Kidney glomerular epithelial cell (primary cell): ENCODE data around the gene DOK1.
A peak's percentile ranks its signal among the peaks of the same experiment; 100 is the strongest.

Experiments used
- DNase-seq: peaks from one replicate; lab custom pipeline; 2025; lab: John Stamatoyannopoulos, UW

Gene DOK1

DNA sequence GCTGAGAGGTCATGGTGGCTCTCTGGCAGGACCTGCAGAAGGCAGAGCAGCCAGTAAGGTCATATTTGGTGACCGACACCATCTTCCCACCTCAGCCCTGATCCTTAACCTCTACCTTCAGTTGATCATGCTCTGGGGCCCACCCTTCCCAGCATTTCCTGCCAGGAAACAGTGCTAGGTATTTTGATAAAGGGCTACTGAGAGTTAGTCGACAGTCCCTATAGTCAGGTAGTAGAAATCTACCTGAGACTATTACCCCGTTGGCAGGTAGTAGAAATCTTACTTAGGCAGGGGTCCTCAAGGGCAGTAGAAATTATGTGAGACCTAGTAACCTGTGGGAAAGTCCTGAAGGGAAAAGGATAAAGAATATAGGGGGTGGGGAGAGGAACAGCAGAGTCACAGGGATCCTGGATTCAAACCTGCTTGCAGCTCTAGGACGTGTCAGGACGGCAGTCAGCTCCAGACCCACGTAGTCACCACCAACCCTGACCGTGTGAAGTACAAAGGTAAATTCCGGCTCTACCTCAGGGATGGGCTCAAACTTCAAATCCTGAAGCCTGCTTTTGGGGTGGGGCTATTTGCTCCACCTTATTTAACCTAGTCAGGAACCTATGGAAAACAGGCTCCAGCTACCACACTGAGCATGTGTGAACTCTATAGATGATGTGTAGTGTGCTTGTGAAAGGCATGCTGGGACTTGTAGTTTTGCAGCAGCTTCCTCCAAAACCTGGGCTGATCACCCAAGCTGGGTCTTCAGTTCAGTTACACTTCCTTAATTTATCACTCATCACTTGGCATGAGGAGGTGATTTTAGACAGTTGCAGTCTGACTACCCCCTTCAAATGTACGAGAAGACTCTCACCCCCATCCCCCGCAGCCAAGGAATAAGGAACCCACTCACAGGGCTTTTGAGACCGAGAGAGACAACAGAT is 28.5 kb upstream of the DOK1 start, which contains the start of gene DQX1:
Gene DQX1 (minus strand): TSS at position 515 of the 932 bp plus-strand sequence. CDS start 502 bp downstream, at position 13.
- DNase-seq: no peak

DNA sequence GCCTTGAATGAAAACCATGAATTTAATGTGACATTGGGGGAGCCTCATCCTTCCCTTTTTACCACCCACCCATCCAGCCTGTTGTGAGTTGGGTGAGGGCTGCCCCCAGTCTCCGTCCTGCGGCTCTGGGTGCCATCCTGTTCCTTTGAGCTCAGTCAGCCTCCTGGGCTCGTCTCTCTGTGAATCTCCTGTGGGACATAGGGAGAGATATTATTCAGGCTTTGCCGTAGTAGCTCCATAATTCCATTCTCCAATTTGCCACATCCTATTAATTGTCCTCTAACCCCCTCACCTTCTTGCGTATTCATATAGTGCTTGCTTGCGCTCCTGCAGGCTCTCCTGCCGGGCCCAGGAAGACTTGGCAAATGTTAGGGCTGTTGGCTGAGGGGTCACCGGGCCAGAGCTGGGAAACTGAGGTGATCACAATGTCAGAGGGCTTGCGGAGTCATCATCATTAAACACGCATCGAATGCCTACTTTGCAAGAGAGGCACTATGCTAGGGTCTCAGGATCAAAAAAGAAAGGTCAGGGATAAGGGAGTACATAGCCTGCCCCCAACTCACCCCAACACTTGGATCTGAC is 27.8 kb upstream of the DOK1 start:
- no peak for DNase-seq

DNA sequence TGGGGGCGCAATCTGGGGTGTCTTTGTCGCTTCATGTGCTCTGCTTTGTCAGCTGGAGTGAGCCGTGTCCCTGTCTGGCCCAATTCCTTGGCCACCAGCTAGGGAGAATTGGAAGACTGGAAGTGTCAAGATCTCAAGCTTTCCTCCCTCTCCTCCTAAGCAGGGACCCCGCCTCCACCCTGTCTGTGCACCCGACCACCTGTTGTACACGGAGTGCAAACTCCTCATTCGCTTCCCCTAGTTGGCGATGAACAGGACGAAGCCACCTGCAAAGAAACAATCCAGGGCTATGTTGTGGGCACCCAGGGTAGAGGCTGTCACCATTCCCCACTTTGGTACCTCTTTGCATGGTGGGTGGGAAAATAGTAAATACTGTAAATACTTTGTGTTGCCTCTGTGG is 26.8 kb upstream of the DOK1 start:
- no peak for DNase-seq

DNA sequence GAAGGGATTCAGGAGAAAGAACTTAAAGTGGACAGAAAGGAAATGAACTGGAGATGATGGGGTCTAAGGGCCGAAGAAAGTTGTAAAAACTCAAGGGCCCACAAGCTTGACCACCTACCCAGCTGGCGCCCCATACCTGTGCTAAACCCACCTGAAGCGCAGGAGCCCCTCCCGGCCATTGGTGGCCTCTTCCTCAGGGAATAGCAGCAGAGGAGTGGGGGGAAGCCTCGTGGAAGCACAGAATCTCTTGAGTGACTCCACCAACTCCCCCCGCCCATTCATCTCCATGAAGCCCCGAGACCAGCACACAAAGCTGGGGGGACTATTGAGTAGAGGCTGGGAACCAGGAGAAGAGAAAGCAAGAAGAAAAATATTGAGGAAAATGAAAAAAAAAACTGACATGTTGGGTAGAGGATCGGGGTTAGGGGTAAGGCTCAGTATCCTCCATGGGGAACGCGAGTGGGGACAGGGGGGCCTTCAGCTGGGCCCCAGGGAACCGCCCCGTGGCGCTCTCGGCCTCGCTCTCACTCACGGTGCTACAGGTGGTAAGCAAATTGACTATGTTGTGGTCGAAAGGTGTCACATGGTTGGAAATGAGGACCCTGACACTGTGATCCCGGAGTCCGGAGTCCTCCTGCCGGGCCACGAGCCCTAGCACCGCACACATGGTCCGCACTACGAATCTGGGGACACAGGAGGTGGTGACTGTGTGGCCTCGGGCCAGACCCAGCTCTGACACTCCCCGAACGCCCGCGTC is 25.7 kb upstream of the DOK1 start:
- DNase-seq: no peak

DNA sequence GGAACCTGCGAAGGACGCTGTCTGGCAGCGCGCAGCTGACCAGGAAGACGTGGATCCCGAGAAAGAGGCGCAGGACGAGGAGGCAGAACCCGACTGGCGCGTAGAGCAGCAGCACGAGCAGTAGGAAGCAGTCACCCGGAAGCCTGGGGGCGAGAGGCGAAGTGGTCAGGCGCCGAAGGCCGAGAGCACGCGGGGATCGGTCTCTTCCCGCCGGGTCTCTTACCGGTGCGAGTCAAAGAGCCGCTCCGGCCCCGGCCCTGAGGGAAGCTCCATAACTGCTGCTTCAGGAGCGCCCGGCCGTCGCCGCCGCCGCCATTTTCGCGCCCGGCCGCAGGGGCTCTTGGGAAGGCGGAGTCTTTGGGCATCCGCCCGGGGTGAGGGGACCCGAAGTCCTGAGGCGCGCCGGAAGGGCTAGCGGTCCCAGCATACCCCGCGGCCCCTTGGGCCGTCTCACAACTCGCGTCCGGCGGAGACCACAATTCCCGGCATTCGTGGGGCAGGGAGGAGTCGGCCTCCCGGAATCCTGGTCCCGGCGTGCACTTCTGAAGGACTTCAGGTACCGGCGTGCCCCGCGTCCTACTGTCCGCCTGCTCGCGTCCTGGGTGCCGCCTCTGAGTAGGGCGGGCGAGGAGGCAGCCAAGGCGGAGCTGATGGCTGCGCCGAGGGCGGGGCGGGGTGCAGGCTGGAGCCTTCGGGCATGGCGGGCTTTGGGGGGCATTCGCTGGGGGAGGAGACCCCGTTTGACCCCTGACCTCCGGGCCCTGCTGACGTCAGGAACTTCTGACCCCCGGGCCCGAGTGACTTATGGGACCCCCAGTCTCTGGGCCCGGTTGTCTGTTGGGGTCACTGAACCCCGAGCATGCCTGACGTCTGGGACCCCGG is 24.9 kb upstream of the DOK1 start, which contains the start of the genes AUP1 and HTRA2:
Gene AUP1 (minus strand): TSS at position 350 of the 882 bp plus-strand sequence. CDS start 77 bp downstream, at position 273.
Gene HTRA2 (plus strand): TSS at position 577 of the 882 bp plus-strand sequence. CDS start 74 bp downstream, at position 651.
- peak; percentile 96 for DNase-seq

DNA sequence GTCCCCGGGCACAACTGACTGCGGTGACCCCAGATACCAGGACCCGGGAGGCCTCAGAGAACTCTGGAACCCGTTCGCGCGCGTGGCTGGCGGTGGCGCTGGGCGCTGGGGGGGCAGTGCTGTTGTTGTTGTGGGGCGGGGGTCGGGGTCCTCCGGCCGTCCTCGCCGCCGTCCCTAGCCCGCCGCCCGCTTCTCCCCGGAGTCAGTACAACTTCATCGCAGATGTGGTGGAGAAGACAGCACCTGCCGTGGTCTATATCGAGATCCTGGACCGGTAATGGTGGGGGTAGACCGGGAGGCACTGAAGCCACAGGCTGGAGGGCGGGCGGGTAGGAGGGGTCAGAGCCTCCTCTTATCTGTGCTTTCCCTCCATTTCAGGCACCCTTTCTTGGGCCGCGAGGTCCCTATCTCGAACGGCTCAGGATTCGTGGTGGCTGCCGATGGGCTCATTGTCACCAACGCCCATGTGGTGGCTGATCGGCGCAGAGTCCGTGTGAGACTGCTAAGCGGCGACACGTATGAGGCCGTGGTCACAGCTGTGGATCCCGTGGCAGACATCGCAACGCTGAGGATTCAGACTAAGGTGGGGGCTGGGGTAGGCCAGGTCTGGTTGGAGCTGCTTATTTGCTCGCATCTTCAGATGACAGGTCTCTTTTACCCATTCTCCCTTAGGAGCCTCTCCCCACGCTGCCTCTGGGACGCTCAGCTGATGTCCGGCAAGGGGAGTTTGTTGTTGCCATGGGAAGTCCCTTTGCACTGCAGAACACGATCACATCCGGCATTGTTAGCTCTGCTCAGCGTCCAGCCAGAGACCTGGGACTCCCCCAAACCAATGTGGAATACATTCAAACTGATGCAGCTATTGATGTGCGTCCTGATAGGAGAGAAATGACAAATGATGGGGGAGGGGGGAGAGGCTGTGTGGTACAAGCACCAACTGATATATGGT is 24.0 kb upstream of the DOK1 start:
- DNase-seq: no peak

DNA sequence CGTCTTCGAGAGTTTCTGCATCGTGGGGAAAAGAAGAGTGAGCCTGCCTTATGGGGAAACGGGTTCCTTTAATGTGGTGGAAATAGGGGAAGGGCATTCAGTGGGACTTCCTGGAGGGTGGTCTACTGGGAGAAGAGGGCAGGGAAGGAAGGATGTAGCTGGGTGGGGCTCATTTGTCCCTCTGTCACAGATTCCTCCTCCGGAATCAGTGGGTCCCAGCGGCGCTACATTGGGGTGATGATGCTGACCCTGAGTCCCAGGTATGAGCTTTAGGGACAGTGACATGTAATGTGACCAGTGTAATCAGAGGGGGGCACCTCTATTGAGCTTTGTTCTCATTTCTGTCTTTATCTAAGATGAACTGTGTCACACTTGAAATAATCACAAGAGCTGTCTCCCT is 22.9 kb upstream of the DOK1 start:
- DNase-seq: no peak

DNA sequence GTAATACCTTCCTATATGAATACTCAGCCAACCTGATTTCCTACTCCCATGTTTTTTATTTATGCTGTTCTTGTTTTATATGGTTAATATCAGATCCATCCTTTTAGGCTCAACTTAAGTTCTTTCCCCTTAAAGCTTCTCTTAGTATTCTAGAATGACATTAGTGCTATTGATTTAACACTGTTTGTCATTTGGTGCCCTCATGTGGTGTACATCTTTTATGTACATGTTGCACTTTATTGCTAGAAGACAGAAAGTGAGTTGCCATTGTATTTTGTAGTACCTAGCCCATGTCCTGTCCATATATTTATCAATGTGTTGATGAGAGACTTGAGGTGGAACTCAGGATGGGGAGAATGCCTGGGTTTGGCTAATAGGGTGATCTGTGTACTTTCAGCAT is 22.3 kb upstream of the DOK1 start:
- DNase-seq: peak; percentile 7

DNA sequence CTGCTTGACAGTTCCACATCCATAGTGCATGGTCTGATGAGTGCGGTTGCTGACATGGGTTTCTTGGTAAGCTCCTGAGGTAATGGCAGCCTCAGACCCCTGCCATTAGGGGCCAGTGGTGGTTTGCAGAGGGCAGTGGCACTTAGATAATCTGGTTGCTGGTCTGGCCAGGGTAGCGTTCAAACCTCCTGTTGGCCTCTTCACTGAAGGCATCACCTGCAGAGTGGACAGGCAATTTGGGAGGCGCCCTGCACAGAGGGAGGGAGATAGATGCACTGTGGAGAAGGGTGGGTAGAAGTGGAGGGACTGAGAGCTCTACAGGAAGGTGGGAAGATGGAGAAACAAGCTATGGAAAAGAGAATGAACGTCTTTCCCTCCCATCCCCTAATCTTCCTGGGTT is 21.1 kb upstream of the DOK1 start:
- DNase-seq: no peak

DNA sequence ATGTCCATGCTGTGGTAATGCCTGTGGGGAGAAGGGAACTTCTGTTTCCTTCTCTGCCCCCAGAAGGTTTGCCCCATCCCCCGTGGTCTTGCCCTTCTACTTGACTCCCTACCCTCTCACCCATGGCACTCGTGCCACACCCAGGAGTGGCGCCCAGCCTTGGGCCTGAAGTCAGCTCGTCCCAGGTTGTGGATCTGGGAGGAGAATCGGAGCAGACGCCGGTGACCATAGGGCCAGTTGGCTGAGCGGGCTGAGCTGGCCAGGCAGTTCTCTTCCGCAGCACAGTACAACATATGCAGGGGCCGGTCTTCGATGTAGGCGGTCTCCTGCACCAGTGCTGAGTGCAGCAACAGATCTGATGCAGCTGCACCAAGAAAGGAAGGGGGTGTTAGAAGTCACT is 20.1 kb upstream of the DOK1 start:
- DNase-seq: no peak

DNA sequence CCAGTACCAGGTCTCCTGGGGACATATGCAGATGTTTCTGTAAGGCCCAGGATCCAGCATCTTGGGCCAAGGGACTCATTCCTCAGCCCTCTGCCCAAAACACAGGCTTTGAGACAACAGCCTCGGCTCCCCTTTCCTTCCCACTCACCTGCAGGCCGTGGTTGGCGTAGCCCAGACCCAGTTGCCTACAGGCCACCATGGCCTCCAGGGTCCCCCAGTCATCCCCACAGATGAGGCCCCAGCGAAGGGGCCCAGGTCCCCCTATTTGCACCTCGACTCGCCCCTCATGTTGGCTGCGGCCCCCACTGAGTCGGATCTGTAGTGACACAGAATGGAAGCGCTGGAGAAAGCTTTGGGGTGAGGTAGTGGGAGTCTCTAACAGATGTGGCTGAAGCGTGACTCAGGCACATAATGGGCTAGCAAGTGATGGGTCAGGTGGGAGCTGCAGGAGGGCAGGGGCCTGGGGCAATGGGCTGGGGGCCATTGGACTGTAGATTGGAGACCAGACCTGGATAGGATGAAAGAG is 19.0 kb upstream of the DOK1 start:
- DNase-seq: no peak

DNA sequence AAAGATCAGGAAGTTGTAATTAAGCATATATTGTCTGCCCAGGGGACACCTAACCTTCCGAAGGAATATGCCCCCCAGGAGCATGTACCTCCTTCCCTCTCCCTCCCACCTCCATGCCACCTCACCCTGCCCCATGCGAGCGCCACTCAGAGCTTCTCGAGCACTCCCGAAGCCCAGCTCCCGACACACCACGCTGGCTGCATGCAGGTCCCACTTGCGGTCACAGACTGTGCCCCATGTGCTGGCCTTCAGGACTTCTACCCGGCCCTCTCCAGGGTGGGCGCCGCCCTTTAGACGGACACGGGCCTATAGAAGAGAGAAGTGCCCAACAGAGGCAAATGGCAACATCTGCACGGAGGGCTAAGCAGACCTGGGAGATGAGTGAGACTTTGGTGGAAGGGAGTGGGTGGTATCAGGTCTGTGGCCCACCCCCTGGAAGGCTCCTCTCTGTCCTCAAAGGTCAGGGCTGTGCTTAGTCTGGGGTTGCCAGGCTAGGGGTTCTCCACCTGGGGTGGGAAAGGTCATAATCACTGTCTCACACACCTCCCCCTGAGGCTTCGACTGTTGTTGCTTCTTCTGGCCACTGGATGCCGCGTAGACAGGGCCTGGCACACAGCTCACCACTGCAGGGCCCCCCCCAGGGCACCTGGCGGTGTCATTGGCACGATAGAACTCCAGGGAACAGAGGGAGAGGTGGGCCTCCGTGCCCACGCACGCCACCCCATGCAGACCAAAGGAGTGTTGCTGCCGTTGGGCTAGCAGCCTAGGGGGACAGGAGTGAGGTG is 18.2 kb upstream of the DOK1 start:
- DNase-seq: no peak

DNA sequence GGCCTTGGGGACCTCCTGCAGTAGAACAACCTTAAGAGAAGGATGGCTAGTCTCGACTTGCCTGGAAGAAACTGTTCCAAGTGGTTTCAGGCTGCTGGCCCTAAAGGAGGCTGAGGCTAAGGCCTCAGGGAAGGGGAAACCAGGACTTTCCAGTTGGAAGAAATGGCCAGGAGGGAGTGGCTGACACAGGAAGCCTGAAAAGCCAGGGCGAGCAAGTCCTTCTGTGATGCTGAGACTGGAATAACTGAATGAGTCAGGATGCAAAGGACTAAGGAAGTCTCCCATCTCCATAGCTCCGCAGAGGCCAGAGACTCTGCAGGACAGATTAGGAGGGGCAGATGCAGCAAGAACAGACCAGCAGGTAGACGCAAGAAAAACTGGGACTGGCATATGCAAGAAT is 17.4 kb upstream of the DOK1 start:
- DNase-seq: no peak

DNA sequence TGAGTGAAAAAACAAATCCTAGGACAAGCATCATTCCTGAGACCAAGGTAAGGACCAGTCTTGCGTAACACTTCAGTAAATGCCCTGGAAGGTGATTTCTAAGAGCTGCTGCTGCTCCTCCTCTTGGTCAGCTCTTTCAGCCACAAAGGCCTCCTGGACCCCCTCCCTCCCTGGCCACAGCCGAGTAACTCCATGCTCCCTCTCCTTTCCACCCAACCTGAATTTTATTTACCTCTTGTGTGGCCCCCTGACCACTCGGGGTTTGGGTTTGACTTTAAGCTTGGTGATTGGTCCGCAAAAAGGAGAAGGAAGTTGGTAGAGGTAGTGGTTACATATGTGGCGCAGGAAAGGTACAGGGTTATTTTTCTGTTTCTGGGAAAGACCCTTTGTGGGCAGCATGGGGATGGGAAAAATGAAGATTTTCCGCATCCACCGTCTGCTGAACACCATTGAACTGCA is 15.6 kb upstream of the DOK1 start:
- DNase-seq: no peak

DNA sequence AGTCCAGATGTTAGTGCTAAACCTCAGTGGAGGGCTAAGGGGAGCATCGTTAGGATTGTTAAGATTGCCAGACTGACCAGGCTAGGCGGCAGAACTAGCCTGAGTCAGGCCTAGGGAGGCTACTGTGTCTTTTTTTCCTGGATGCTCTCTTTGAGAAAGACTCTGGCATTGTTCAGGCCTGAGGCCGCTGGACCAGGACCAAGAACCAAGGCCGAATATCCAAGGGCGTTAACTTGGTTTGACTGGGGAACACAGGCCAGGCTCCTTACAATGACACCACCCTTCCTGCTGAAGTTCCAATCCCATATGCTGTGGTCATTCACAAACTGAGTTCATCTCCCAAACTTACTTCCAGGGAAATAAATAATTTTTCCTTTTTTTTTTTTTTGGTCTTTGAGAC is 14.2 kb upstream of the DOK1 start:
- no peak for DNase-seq

DNA sequence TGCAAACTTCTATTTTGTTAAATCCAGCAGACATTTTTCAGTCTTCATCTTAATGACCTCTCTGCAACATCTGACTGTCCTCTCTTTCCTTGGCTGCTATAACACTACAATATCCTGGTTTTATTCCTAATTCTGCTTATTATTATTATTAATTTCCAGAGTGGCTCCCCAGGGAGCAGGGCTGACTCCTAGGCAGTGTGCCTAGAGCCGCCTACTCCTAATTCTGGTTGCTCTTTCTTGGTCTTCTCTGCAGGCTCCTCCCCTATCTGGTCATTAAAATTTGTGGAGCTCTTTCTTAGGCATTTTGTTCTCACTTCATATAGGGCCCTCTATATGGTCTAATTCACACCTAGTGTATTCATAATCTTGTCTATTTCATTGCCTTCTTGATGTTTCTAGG is 11.5 kb upstream of the DOK1 start:
- no peak for DNase-seq

DNA sequence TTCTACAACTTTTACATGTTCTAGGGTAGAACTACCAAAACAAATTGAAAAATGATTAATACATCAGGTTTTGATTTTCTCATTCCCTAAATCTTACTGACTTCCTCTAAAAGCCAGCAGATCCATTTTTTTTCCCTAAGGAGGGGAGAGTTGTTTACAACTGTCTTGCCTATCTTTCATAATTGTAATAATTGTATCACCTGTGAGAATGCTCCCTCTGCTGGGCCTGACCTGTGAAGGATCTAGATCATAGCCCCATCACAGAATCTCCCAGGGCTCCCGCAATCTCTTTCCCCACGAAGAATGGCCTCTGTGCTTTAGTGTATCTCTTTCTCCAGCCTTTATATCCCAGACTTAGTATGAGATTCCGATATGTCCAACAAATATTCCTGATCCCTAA is 9.9 kb upstream of the DOK1 start:
- DNase-seq: no peak

DNA sequence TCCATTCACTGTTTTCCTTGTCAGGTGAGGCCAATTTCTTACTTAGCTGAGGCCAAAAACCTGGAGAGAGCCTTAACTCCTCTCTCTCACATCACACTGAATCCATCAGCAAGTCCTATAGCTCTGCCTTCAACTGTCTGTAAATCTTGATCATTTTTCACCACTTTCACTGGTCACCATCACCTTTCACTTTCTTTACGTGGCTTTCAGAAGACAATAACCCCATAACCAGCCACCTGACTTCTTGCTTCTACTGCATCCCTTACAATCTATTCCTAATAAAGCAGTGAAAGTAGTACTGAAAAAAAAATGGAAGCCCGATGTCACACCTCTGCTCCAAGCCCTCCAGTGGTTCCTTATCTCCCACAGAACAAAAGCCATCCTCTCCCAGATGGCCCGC is 8.5 kb upstream of the DOK1 start:
- DNase-seq: no peak

DNA sequence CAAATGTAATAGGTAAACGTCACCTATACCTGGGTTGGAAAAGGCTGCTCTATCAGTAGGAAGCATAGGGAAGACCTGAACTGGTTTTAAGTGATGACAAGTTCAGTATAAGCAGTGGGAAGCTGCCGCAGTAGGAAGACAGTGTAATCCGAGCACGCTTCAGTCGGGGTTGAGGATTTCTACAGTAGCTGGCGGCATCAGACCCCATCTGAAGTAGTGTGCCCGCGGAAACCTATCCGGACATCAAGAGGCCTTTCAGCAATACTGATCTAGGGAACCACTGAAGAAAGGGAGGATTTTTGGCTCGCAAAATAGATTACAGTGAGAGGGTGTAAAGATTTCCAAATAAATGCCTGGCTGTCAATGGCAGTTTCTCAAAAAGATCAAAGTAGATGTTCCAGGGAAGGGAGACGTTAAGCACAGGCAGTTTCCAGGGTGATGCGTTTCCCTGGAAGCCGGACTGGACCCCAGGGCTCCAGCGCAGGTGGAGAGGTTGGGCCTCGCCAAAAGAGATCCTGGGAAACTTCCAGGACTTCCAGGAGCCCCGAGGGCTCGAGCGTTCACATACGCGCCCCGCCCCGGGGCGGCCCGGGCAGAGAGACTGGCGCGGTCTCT is 6.1 kb upstream of the DOK1 start:
- no peak for DNase-seq
